ENCODE measurements around the gene SLC5A10. TPM values are rescaled to one million over a fixed set of nuclear protein-coding genes. Genes with fewer than 3 reads are reported as not detected.

Gene SLC5A10
- polyA plus RNA-seq, 1 donor from 2014 or later, result not detected

GRCh38 chr17:18910881-18911280 is 41.1 kb upstream of the SLC5A10 start:
- Histone ChIP-seq H3F3A (ENCODE audit: insufficient read depth, low read length, poor library complexity, severe bottlenecking) (no peaks in the 10 kb centered on the region), H2AFZ (ENCODE audit: low read depth, low read length) (no peak overlapping the region), H3K79me2 (replicated peaks; ENCODE audit: insufficient read depth, low read length) (peaks cover 3% of the 10 kb centered on the region), H3K27me3 (ENCODE audit: insufficient read depth, low read depth, low read length) (no peaks in the 10 kb centered on the region), H3K9me3 (ENCODE audit: low read length) (no peaks in the 10 kb centered on the region), H3K4me3 (ENCODE audit: low read length) (no peak overlapping the region), H4K20me1 (ENCODE audit: insufficient read depth) (no peaks in the 10 kb centered on the region), H3K27ac (ENCODE audit: low read length) (no peak overlapping the region), H3K9me2 (ENCODE audit: insufficient read depth, low read length) (no peaks in the 10 kb centered on the region), H3K9ac (ENCODE audit: low read length) (no peak overlapping the region), H3K36me3 (ENCODE audit: insufficient read depth, low read length) (peaks cover 4% of the 10 kb centered on the region), H3K4me2 (ENCODE audit: low read length) (no peak overlapping the region)
- no peak for TF ChIP-seq POLR2AphosphoS5 (IDR thresholded peaks at IDR 0.05)
- TF ChIP-seq, protein P1, sequence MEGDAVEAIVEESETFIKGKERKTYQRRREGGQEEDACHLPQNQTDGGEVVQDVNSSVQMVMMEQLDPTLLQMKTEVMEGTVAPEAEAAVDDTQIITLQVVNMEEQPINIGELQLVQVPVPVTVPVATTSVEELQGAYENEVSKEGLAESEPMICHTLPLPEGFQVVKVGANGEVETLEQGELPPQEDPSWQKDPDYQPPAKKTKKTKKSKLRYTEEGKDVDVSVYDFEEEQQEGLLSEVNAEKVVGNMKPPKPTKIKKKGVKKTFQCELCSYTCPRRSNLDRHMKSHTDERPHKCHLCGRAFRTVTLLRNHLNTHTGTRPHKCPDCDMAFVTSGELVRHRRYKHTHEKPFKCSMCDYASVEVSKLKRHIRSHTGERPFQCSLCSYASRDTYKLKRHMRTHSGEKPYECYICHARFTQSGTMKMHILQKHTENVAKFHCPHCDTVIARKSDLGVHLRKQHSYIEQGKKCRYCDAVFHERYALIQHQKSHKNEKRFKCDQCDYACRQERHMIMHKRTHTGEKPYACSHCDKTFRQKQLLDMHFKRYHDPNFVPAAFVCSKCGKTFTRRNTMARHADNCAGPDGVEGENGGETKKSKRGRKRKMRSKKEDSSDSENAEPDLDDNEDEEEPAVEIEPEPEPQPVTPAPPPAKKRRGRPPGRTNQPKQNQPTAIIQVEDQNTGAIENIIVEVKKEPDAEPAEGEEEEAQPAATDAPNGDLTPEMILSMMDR (IDR thresholded peaks at IDR 0.05; ENCODE audit: poor library complexity, severe bottlenecking), result no peak
- TF ChIP-seq TAF1 (IDR thresholded peaks at IDR 0.05; ENCODE audit: low read depth), result no peak
- TF ChIP-seq, protein P2, sequence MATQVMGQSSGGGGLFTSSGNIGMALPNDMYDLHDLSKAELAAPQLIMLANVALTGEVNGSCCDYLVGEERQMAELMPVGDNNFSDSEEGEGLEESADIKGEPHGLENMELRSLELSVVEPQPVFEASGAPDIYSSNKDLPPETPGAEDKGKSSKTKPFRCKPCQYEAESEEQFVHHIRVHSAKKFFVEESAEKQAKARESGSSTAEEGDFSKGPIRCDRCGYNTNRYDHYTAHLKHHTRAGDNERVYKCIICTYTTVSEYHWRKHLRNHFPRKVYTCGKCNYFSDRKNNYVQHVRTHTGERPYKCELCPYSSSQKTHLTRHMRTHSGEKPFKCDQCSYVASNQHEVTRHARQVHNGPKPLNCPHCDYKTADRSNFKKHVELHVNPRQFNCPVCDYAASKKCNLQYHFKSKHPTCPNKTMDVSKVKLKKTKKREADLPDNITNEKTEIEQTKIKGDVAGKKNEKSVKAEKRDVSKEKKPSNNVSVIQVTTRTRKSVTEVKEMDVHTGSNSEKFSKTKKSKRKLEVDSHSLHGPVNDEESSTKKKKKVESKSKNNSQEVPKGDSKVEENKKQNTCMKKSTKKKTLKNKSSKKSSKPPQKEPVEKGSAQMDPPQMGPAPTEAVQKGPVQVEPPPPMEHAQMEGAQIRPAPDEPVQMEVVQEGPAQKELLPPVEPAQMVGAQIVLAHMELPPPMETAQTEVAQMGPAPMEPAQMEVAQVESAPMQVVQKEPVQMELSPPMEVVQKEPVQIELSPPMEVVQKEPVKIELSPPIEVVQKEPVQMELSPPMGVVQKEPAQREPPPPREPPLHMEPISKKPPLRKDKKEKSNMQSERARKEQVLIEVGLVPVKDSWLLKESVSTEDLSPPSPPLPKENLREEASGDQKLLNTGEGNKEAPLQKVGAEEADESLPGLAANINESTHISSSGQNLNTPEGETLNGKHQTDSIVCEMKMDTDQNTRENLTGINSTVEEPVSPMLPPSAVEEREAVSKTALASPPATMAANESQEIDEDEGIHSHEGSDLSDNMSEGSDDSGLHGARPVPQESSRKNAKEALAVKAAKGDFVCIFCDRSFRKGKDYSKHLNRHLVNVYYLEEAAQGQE (IDR thresholded peaks at IDR 0.05; ENCODE audit: borderline replicate concordance), result no peak
- TF ChIP-seq EZH2 (IDR thresholded peaks at IDR 0.05; ENCODE audit: borderline replicate concordance, insufficient read depth, low read length, poor library complexity, severe bottlenecking), result no peak
- no peak for TF ChIP-seq EP300 (conservative IDR thresholded peaks at IDR 0.05; ENCODE audit: poor library complexity, severe bottlenecking)
- no peak for TF ChIP-seq SMC3 (conservative IDR thresholded peaks at IDR 0.05; ENCODE audit: poor library complexity)
- TF ChIP-seq MXI1 (conservative IDR thresholded peaks at IDR 0.05; ENCODE audit: poor library complexity, severe bottlenecking), result no peak
- no peak for TF ChIP-seq RAD21 (conservative IDR thresholded peaks at IDR 0.05)

DNA sequence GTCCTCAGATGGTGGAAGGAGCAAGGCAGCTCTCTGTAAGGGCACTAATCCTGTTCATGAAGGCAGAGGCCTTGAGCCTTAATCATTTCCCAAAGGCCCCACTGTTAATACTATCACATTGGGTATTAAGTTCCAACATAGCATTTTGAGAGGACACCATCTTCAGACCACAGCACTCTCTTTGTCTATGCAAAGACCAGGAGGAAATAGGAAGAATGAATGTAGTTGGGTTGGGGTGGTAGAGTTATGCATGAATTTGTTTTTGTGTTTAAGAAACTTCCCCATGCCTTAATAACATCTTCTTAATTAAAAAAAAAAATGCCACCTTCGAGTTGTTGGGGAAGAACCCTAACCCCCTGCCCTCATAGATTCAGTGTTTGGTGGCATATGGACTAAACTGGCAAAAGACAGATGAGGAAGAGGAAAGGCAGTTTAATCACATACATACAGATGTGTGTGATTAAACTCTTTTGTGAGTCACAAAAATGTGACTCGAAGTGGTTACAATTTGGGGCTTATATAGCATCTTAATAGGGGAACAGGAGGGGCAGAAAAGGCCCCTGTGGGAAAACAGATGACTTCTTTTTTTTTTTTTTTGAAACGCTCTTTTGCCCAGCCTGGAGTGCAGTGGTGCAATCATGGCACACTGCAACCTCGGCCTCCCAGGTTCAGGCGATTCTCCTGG is 35.0 kb upstream of the SLC5A10 start:
- Histone ChIP-seq H3K27ac (ENCODE audit: low read length) (no peak overlapping the region), H3K9ac (ENCODE audit: low read length) (no peak overlapping the region), H3K4me2 (ENCODE audit: low read length) (no peak overlapping the region), H3K79me2 (replicated peaks; ENCODE audit: insufficient read depth, low read length) (no peaks in the 10 kb centered on the region), H3K9me2 (ENCODE audit: insufficient read depth, low read length) (no peaks in the 10 kb centered on the region), H2AFZ (ENCODE audit: low read depth, low read length) (no peak overlapping the region), H3F3A (ENCODE audit: insufficient read depth, low read length, poor library complexity, severe bottlenecking) (no peaks in the 10 kb centered on the region), H3K9me3 (ENCODE audit: low read length) (no peaks in the 10 kb centered on the region), H3K27me3 (ENCODE audit: insufficient read depth, low read depth, low read length) (no peaks in the 10 kb centered on the region), H4K20me1 (ENCODE audit: insufficient read depth) (no peaks in the 10 kb centered on the region), H3K4me3 (ENCODE audit: low read length) (no peak overlapping the region), H3K36me3 (ENCODE audit: insufficient read depth, low read length) (peaks cover 4% of the 10 kb centered on the region)
- TF ChIP-seq EZH2 (IDR thresholded peaks at IDR 0.05; ENCODE audit: borderline replicate concordance, insufficient read depth, low read length, poor library complexity, severe bottlenecking) (no peak), POLR2AphosphoS5 (IDR thresholded peaks at IDR 0.05) (no peak), EP300 (conservative IDR thresholded peaks at IDR 0.05; ENCODE audit: poor library complexity, severe bottlenecking) (no peak), RAD21 (conservative IDR thresholded peaks at IDR 0.05) (no peak), SMC3 (conservative IDR thresholded peaks at IDR 0.05; ENCODE audit: poor library complexity) (no peak), TAF1 (IDR thresholded peaks at IDR 0.05; ENCODE audit: low read depth) (no peak), MXI1 (conservative IDR thresholded peaks at IDR 0.05; ENCODE audit: poor library complexity, severe bottlenecking) (no peak)
- TF ChIP-seq, protein P2 (IDR thresholded peaks at IDR 0.05; ENCODE audit: borderline replicate concordance), result no peak
- TF ChIP-seq, protein P1 (IDR thresholded peaks at IDR 0.05; ENCODE audit: poor library complexity, severe bottlenecking), result no peak

Data from neural cell (in vitro differentiated cells).